HEK293 (cell line): ENCODE measurements around the gene AGRN.
A peak's percentile ranks its signal among the peaks of the same experiment; 100 is the strongest.

Source experiments
- CTCF ChIA-PET: fragments of 350-600 bp; formaldehyde crosslinking; extraction: SDS; loops from one replicate; lab custom pipeline; 2021; ENCODE audit warnings: antibody characterized with exemption; lab: Yijun Ruan, JAX
- POLR2A ChIA-PET: fragments of 300-600 bp; formaldehyde crosslinking; extraction: SDS; loops from one replicate; lab custom pipeline; 2020; ENCODE audit warnings: antibody characterized with exemption, inconsistent platforms; lab: Yijun Ruan, JAX
- H3K27ac ChIP-seq: fragments of 200-500 bp; sonication (Bioruptor generic); 2 replicates; pipeline ENCODE4 v1.5.1; 2014; ENCODE audit warnings: low read depth, low read length, control low read depth, inconsistent platforms; ENCODE audit errors: extremely low read depth
- H3K36me3 ChIP-seq, 2 experiments: fragments of 200-500 bp in 1 of 2; sonication (Bioruptor generic) in 1 of 2; 1 replicate in 1 of 2; 2 replicates in 1 of 2; pipeline ENCODE4 v1.5.1; 2014 to 2017; ENCODE audit warnings: inconsistent platforms in 2 of 2, low read length in 2 of 2; ENCODE audit not compliant: control insufficient read depth in 2 of 2, insufficient read depth in 1 of 2
- H3K4me1 ChIP-seq: fragments of 200-500 bp; sonication (Bioruptor generic); 2 replicates; pipeline ENCODE4 v1.5.1; 2014; ENCODE audit warnings: mild to moderate bottlenecking, low read length, inconsistent platforms; ENCODE audit not compliant: control insufficient read depth, insufficient read depth
- H3K4me3 ChIP-seq: 2 replicates; pipeline ENCODE4 v1.5.1; 2011; ENCODE audit warnings: low read depth, mild to moderate bottlenecking, control low read depth, low read length, moderate library complexity
- H3K9me3 ChIP-seq: fragments of 200-500 bp; sonication (Bioruptor generic); 2 replicates; pipeline ENCODE4 v1.5.1; 2014; ENCODE audit warnings: low read depth, low read length, inconsistent platforms; ENCODE audit not compliant: control insufficient read depth, insufficient read depth
- GLI2 ChIP-seq: fragments of 450-650 bp; formaldehyde crosslinking; IDR thresholded peaks from 2 replicates; pipeline ENCODE4; 2017; ENCODE audit warnings: missing biosample characterization, missing genetic modification characterization, low read depth, borderline replicate concordance
- HIC1 ChIP-seq: fragments of 450-650 bp; formaldehyde crosslinking; IDR thresholded peaks from 2 replicates; pipeline ENCODE4 v1.5.1; 2016; ENCODE audit warnings: missing biosample characterization, missing genetic modification characterization
- PATZ1 ChIP-seq: fragments of 450-650 bp; formaldehyde crosslinking; IDR thresholded peaks from 2 replicates; pipeline ENCODE4 v1.5.1; 2016; ENCODE audit warnings: missing biosample characterization, missing genetic modification characterization
- PRDM4 ChIP-seq: fragments of 450-650 bp; formaldehyde crosslinking; IDR thresholded peaks from 2 replicates; pipeline ENCODE4 v1.5.1; 2017; ENCODE audit warnings: missing biosample characterization, missing genetic modification characterization
- SCRT1 ChIP-seq: fragments of 450-650 bp; formaldehyde crosslinking; IDR thresholded peaks from 2 replicates; pipeline ENCODE4 v1.5.1; 2016; ENCODE audit warnings: missing biosample characterization, missing genetic modification characterization, borderline replicate concordance
- SP2 ChIP-seq: fragments of 450-650 bp; formaldehyde crosslinking; IDR thresholded peaks from 2 replicates; pipeline ENCODE4 v1.5.1; 2016; ENCODE audit warnings: missing biosample characterization, missing genetic modification characterization
- ZBTB7A ChIP-seq: fragments of 450-650 bp; formaldehyde crosslinking; IDR thresholded peaks from 2 replicates; pipeline ENCODE4 v1.5.1; 2016; ENCODE audit warnings: low read depth, missing biosample characterization, missing genetic modification characterization
- ZFP41 ChIP-seq: fragments of 450-650 bp; formaldehyde crosslinking; IDR thresholded peaks from 2 replicates; pipeline ENCODE4 v1.5.1; 2016; ENCODE audit warnings: missing biosample characterization, missing genetic modification characterization, borderline replicate concordance
- ZNF157 ChIP-seq: fragments of 450-650 bp; formaldehyde crosslinking; IDR thresholded peaks from 2 replicates; pipeline ENCODE4 v1.5.1; 2016; ENCODE audit warnings: missing biosample characterization, missing genetic modification characterization
- ZNF202 ChIP-seq: fragments of 450-650 bp; formaldehyde crosslinking; IDR thresholded peaks from 2 replicates; pipeline ENCODE4 v1.5.1; 2016; ENCODE audit warnings: missing biosample characterization, missing genetic modification characterization, borderline replicate concordance
- ZNF23 ChIP-seq: fragments of 450-650 bp; formaldehyde crosslinking; IDR thresholded peaks from 2 replicates; pipeline ENCODE4 v1.5.1; 2016; ENCODE audit warnings: missing biosample characterization, missing genetic modification characterization, borderline replicate concordance
- ZNF354C ChIP-seq: fragments of 450-650 bp; formaldehyde crosslinking; IDR thresholded peaks from 2 replicates; pipeline ENCODE4 v1.5.1; 2016; ENCODE audit warnings: missing biosample characterization, missing genetic modification characterization, low read depth, borderline replicate concordance
- ZNF362 ChIP-seq: fragments of 450-650 bp; formaldehyde crosslinking; IDR thresholded peaks from 2 replicates; pipeline ENCODE4 v1.5.1; 2016; ENCODE audit warnings: missing biosample characterization, missing genetic modification characterization
- ZNF394 ChIP-seq: fragments of 450-650 bp; formaldehyde crosslinking; IDR thresholded peaks from 2 replicates; pipeline ENCODE4 v1.5.1; 2016; ENCODE audit warnings: missing biosample characterization, missing genetic modification characterization, mild to moderate bottlenecking, moderate library complexity, borderline replicate concordance
- ZNF426 ChIP-seq: fragments of 450-650 bp; formaldehyde crosslinking; IDR thresholded peaks from 2 replicates; pipeline ENCODE4 v1.5.1; 2017; ENCODE audit warnings: missing biosample characterization, missing genetic modification characterization, mild to moderate bottlenecking, inconsistent platforms, moderate library complexity
- ZNF560 ChIP-seq: fragments of 450-650 bp; formaldehyde crosslinking; IDR thresholded peaks from 2 replicates; pipeline ENCODE4 v1.5.1; 2017; ENCODE audit warnings: missing biosample characterization, missing genetic modification characterization, borderline replicate concordance
- ZNF600 ChIP-seq: fragments of 450-650 bp; formaldehyde crosslinking; IDR thresholded peaks from 2 replicates; pipeline ENCODE4 v1.5.1; 2016; ENCODE audit warnings: missing biosample characterization, missing genetic modification characterization
- ZNF785 ChIP-seq: fragments of 450-650 bp; formaldehyde crosslinking; IDR thresholded peaks from 2 replicates; pipeline ENCODE4 v1.5.1; 2016; ENCODE audit warnings: missing biosample characterization, missing genetic modification characterization

AGRN gene

GRCh38 chr1:1084372-1085170 is 64.7 kb downstream of the AGRN start:
- Histone ChIP-seq H3K4me3 (no peak overlapping the region), H3K27ac (no peak overlapping the region), H3K4me1 (peaks cover 1% of the 10 kb centered on the region; the same call in 1 of the 2 replicates), H3K9me3 (no peaks in the 10 kb centered on the region), H3K36me3 (peaks cover 0 to 5% of the 10 kb centered on the region in 2 experiments; a peak in 1 of 3 replicates)
- ChIA-PET POLR2A (no interaction called here), CTCF (no interaction called here)
- TF ChIP-seq ZBTB7A (tag by site-specific recombination) (0 out of 2 replicates have a peak, but pooled peaks have one; percentile 44), ZNF362 (tag by site-specific recombination) (no peak), ZNF600 (tag by site-specific recombination) (peak; percentile 45; the same call in 1 of the 2 replicates), PATZ1 (tag by site-specific recombination) (0 out of 2 replicates have a peak, but pooled peaks have one; percentile 11), HIC1 (tag by site-specific recombination) (no peak)

GRCh38 chr1:1085171-1085841 is 65.4 kb downstream of the AGRN start:
- TF ChIP-seq ZNF23 (tag by site-specific recombination), result no peak
- no peak for TF ChIP-seq ZNF157 (tag by site-specific recombination)
- no peak for TF ChIP-seq ZNF354C
- TF ChIP-seq ZNF785 (tag by site-specific recombination), result no peak
- TF ChIP-seq SCRT1, result no peak
- no peak for TF ChIP-seq SP2 (tag by site-specific recombination)
- no peak for TF ChIP-seq ZNF426 (tag by site-specific recombination)
- TF ChIP-seq GLI2 (tag by site-specific recombination), result no peak
- TF ChIP-seq ZNF394 (tag by site-specific recombination), result no peak
- TF ChIP-seq ZFP41 (tag by site-specific recombination), result no peak
- no peak for TF ChIP-seq ZNF202 (tag by site-specific recombination)
- no peak for TF ChIP-seq PRDM4
- no peak for TF ChIP-seq ZNF560 (tag by site-specific recombination)
- H3K9me3 ChIP-seq, result no peaks in the 10 kb centered on the region
- no peak overlapping the region for H3K4me3 ChIP-seq
- H3K27ac ChIP-seq, result no peak overlapping the region
- ChIA-PET POLR2A (no interaction called here), CTCF (interaction anchor here (1.3 kb wide), 1 partner anchor 21 kb away, joined by 5 read pairs; no protein-coding TSS in a partner anchor)
- no peaks in the 10 kb centered on the region for H3K4me1 ChIP-seq
- H3K36me3 ChIP-seq, result peaks cover 0 to 5% of the 10 kb centered on the region in 2 experiments; a peak in 1 of 3 replicates
